Hair follicular keratinocyte (primary cell): ENCODE data around the gene RALGDS. TPM values are rescaled to one million over a fixed set of nuclear protein-coding genes. Genes with fewer than 3 reads are reported as not detected.

ENCODE experiments used
- total RNA-seq: library from RNA; depleted of rRNA; stranded (reverse); fragments of >200 nt; gene quantifications from 2 replicates; pipeline ENCODE4 v1.2.3, GENCODE V29; 2015

Gene RALGDS
- 18.7 and 29.8 TPM in 2 replicates for total RNA-seq

DNA sequence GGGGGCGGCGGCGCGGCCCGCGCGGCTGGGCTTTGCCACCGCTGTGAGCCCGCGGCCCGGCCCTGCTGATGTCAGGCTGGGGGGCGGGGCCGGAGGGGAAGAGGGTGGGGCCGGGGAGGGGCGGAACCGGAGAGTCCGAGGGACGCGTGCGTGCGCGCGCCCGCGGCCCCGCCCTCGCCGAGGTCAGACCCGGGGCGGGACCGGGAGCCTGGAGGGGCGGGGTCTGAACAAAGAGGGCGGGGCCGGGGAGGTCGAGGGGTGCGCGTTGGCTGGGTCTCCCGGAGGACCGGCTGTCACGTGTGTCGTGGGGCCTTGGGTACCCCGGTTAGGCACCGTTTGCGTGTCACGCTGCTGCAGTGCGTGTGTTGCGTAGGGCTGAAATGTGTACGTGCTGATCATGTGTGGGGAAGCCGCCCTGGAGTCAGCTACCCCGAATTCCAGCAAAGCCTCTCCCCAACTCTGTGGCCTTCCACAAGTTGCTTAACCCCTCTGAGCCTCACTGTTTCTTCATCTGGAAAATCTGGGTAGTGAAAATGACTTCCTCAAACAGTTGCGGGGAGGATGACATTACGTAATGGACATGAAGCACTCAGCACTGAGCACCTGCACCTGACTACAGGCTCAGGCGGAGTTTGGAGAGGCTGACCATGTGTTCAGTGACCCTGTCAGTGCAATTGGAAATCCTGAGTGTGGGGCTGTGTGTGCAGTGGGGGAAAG is at the start of gene RALGDS:
RALGDS (minus strand) TSS at position 43 of the 717 bp plus-strand sequence. CDS start 86 bp downstream, outside the sequence.

DNA sequence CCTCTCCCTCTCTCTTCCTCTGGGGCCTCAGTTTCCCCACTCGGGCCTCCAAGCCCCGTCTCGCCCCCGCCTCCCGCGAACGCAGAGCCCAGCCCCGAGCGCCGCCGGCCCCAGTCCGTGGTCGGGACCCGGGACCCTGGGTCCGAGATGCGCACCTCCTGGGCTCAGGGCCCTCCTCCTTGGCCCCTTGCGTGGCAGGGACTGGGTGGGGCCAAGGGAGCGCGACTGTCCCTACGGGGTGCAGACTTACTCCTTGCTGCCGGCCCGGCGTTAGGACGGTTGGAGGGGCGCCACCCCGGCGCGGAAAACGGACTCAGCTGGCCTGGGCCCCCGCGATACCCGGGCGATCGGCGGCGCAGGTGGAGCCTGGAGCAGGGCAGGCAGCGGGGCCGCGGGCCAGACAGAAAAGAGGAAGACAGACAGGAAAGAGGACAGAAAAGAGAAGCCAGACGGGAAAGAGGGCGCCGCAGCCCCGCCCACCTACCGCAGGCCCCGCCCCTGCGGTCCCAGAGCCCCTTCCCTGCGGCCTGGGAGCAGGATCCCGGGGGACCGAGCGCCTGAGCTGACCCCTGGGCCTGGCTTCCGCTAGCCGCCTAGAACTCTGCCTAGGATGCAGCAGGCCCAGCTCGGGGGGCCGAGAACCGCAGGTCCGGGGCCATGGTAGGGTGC is 42.6 kb upstream of the RALGDS start, which contains the start of gene GBGT1:
GBGT1 (minus strand) TSS at position 411 of the 669 bp plus-strand sequence. CDS start 1,502 bp downstream, outside the sequence.

DNA sequence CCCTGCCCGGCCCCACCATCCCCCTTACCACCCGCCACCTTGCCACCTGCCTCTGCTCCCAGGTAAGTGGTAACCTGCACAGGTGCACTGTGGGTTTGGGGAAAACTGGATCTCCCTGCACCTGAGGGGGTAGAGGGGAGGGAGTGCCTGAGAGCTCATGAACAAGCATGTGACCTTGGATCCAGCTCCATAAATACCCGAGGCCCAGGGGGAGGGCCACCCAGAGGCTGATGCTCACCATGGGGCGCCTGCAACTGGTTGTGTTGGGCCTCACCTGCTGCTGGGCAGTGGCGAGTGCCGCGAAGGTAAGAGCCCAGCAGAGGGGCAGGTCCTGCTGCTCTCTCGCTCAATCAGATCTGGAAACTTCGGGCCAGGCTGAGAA is 59.3 kb downstream of the RALGDS start, which contains the start of gene CEL:
CEL (plus strand) TSS at position 218 of the 382 bp plus-strand sequence; CDS start at position 240, 22 bp downstream.

Other genes with a start within 250 kb of the RALGDS start
- gene AK8, start 243.0 kb downstream of the RALGDS start, total RNA-seq: 0.39 and 0.46 TPM in 2 replicates
- gene SPACA9, start 242.3 kb downstream of the RALGDS start, total RNA-seq: 4.5 and 5.6 TPM in 2 replicates
- gene TSC1, start 176.6 kb downstream of the RALGDS start, total RNA-seq: 14.5 and 17.3 TPM in 2 replicates
- not detected in 2 replicates for gene GFI1B, start 142.5 kb downstream of the RALGDS start, total RNA-seq
- 42.2 and 64.6 TPM in 2 replicates for gene GTF3C5, start 90.2 kb downstream of the RALGDS start, total RNA-seq
- gene CEL, start 59.3 kb downstream of the RALGDS start, total RNA-seq: 0.08 and 1.2 TPM in 2 replicates
- 2.7 TPM in 2 replicates for gene GBGT1, start 42.7 kb upstream of the RALGDS start, total RNA-seq
- gene OBP2B, start 88.0 kb upstream of the RALGDS start, total RNA-seq: not detected in 2 replicates
- gene ABO, start 154.0 kb upstream of the RALGDS start, total RNA-seq: not detected in 2 replicates
- 13.9 and 23.5 TPM in 2 replicates for gene SURF6, start 214.9 kb upstream of the RALGDS start, total RNA-seq
- gene MED22, start 226.9 kb upstream of the RALGDS start, total RNA-seq: 17.7 and 23.4 TPM in 2 replicates
- 2,877 and 3,258 TPM in 2 replicates for gene RPL7A, start 227.0 kb upstream of the RALGDS start, total RNA-seq
- gene SURF1, start 235.2 kb upstream of the RALGDS start, total RNA-seq: 28.3 and 37.3 TPM in 2 replicates
- 37.2 and 46.6 TPM in 2 replicates for gene SURF2, start 235.3 kb upstream of the RALGDS start, total RNA-seq